ENCODE data around the gene C17orf113.

Gene C17orf113

GRCh38 chr17:42058063-42058462, 7.7 kb upstream of the C17orf113 start:
- H3K27ac ChIP-seq: no peak overlapping the region
- TF ChIP-seq ZFX (IDR thresholded peaks at IDR 0.05; ENCODE audit: borderline replicate concordance) (no peak), CTCF (IDR thresholded peaks at IDR 0.05) (no peak)

GRCh38 chr17:42056635-42057034, 6.2 kb upstream of the C17orf113 start:
- H3K27ac ChIP-seq: no peak overlapping the region
- no peak for TF ChIP-seq CTCF (IDR thresholded peaks at IDR 0.05)
- no peak for TF ChIP-seq ZFX (IDR thresholded peaks at IDR 0.05; ENCODE audit: borderline replicate concordance)

- H3K27ac ChIP-seq: no peak overlapping the region
- TF ChIP-seq CTCF (IDR thresholded peaks at IDR 0.05) (no peak), ZFX (IDR thresholded peaks at IDR 0.05; ENCODE audit: borderline replicate concordance) (no peak)
These were observed 5.1 kb upstream of the C17orf113 start for GRCh38 chr17:42055496-42055895.

GRCh38 chr17:42055027-42055426, 4.6 kb upstream of the C17orf113 start:
- H3K27ac ChIP-seq: no peak overlapping the region
- TF ChIP-seq CTCF (IDR thresholded peaks at IDR 0.05) (no peak), ZFX (IDR thresholded peaks at IDR 0.05; ENCODE audit: borderline replicate concordance) (no peak)

GRCh38 chr17:42053731-42054500, 3.5 kb upstream of the C17orf113 start:
- TF ChIP-seq ZFX (IDR thresholded peaks at IDR 0.05; ENCODE audit: borderline replicate concordance): no peak
- TF ChIP-seq CTCF (IDR thresholded peaks at IDR 0.05): no peak
- no peak overlapping the region for H3K27ac ChIP-seq

GRCh38 chr17:42052346-42052877, 2.0 kb upstream of the C17orf113 start:
- no peak overlapping the region for H3K27ac ChIP-seq
- TF ChIP-seq ZFX (IDR thresholded peaks at IDR 0.05; ENCODE audit: borderline replicate concordance) (no peak), CTCF (IDR thresholded peaks at IDR 0.05) (no peak)

GRCh38 chr17:42051645-42052044, 1.2 kb upstream of the C17orf113 start:
- no peak for TF ChIP-seq ZFX (IDR thresholded peaks at IDR 0.05; ENCODE audit: borderline replicate concordance)
- TF ChIP-seq CTCF (IDR thresholded peaks at IDR 0.05): no peak
- H3K27ac ChIP-seq: no peak overlapping the region

Measured in 22Rv1 (cell line).